ENCODE results near the gene SMIM5.

The SMIM5 gene

DNA sequence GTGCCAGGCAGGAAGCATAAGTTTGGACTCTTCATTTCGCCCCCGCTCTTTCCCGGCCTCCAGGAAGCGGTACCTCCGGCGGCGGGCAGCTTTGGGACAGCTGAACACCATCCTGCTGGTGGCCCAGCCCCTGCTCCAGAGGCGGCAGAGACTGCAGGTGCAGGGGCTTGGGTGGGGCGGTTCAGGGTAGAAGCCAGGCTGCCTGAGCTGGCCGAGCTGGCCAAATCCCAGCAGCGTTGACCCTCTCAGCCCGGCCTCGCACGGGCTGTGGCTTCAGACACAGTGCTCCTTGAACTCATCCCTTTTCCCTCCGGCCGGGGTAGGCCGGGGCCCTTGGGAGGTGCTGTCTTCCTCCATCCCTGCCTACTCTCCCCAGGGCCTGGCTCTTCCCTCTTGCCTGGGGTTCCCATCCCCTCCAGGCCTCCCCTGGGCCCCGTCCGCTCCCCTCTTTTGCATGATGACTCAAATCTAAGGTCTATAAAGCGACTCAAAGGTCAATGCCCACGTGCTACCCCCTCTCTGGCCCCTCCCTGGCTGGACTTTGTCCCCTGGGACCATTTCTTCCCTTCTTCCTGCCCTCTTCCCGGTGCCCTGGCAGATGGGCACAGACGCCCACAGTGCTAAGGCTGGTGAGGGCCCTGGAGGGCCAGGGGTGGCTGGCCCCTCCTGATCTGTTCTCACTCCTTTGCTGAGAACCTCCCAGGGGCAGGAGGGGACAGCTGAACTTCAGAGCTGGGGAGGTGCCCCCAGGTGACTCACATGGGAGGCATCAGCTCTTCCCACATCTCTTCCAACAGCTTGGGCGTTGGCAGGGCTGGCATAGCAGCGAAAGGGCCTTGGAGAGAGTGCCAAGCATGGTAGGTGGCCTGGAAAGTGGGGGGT lies 22.9 kb upstream of the SMIM5 start:
- no peaks in the 10 kb centered on the region for H3K9me3 ChIP-seq (replicated peaks; ENCODE audit: insufficient read depth, low read length)
- H3K4me3 ChIP-seq (ENCODE audit: low read length) = no peak overlapping the region
- H4K20me1 ChIP-seq (ENCODE audit: insufficient read depth, low read length) = no peaks in the 10 kb centered on the region
- TF ChIP-seq, protein P1, sequence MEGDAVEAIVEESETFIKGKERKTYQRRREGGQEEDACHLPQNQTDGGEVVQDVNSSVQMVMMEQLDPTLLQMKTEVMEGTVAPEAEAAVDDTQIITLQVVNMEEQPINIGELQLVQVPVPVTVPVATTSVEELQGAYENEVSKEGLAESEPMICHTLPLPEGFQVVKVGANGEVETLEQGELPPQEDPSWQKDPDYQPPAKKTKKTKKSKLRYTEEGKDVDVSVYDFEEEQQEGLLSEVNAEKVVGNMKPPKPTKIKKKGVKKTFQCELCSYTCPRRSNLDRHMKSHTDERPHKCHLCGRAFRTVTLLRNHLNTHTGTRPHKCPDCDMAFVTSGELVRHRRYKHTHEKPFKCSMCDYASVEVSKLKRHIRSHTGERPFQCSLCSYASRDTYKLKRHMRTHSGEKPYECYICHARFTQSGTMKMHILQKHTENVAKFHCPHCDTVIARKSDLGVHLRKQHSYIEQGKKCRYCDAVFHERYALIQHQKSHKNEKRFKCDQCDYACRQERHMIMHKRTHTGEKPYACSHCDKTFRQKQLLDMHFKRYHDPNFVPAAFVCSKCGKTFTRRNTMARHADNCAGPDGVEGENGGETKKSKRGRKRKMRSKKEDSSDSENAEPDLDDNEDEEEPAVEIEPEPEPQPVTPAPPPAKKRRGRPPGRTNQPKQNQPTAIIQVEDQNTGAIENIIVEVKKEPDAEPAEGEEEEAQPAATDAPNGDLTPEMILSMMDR (IDR thresholded peaks at IDR 0.05; ENCODE audit: low read length) = no peak
- TF ChIP-seq EZH2phosphoT487 (IDR thresholded peaks at IDR 0.05; ENCODE audit: low read length) (no peak), EZH2 (optimal IDR thresholded peaks at IDR 0.05; ENCODE audit: low read depth, low read length) (no peak)
- no peaks in the 10 kb centered on the region for H3K79me2 ChIP-seq (ENCODE audit: low read length)
- H3K9ac ChIP-seq (ENCODE audit: low read length) = no peak overlapping the region
- H3K27me3 ChIP-seq (replicated peaks; ENCODE audit: insufficient read depth, low read length) = peaks cover 60% of the 10 kb centered on the region
- H3K4me1 ChIP-seq (ENCODE audit: low read length) = no peaks in the 10 kb centered on the region
- H2AFZ ChIP-seq (ENCODE audit: low read length) = no peak overlapping the region
- no peak for DNase-seq
- H3K27ac ChIP-seq (ENCODE audit: low read length) = no peak overlapping the region
- no peaks in the 10 kb centered on the region for H3F3A ChIP-seq (ENCODE audit: insufficient read depth, low read length)
- H3K36me3 ChIP-seq (replicated peaks; ENCODE audit: insufficient read depth, low read length) = no peaks in the 10 kb centered on the region
- no peaks in the 10 kb centered on the region for H3K9me2 ChIP-seq (replicated peaks; ENCODE audit: insufficient read depth, low read length)
- H3K4me2 ChIP-seq (ENCODE audit: low read depth, low read length) = no peak overlapping the region

DNA sequence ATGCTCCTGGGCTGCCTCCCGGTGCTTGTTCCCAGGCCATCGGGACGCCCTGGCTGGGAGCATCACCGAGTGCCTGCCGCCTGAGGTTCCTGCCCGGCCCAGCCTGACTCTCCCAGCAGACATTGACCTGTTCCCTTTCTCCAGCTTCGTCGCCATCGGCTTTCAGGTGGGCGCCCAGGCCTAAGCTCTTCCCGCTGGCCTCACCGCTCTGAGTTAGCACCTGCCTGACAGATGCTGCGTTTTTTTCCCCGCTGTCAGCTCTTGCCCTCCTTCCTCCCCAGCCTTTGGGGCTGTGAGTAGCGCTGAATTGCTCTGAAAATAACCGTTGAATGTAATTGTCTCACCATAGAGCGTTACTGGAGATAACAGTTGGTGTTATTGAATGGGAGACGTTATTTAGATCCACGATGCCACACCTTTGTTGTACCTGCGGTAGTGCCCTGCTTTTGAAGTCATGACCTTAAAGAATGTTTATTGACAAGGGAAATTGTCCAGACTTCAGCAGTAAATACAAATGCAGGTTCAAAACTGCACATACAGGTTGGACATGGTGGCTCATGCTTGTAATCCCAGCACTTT lies 21.3 kb upstream of the SMIM5 start:
- Histone ChIP-seq H3K36me3 (replicated peaks; ENCODE audit: insufficient read depth, low read length) (no peaks in the 10 kb centered on the region), H3K4me2 (ENCODE audit: low read depth, low read length) (no peak overlapping the region), H3K9me3 (replicated peaks; ENCODE audit: insufficient read depth, low read length) (no peaks in the 10 kb centered on the region), H3K4me1 (ENCODE audit: low read length) (no peaks in the 10 kb centered on the region), H3K9me2 (replicated peaks; ENCODE audit: insufficient read depth, low read length) (no peaks in the 10 kb centered on the region), H3K27ac (ENCODE audit: low read length) (no peak overlapping the region), H3K4me3 (ENCODE audit: low read length) (no peak overlapping the region), H4K20me1 (ENCODE audit: insufficient read depth, low read length) (no peaks in the 10 kb centered on the region), H2AFZ (ENCODE audit: low read length) (no peak overlapping the region), H3F3A (ENCODE audit: insufficient read depth, low read length) (no peaks in the 10 kb centered on the region), H3K9ac (ENCODE audit: low read length) (no peak overlapping the region), H3K79me2 (ENCODE audit: low read length) (no peaks in the 10 kb centered on the region), H3K27me3 (replicated peaks; ENCODE audit: insufficient read depth, low read length) (peaks cover 76% of the 10 kb centered on the region)
- DNase-seq = no peak
- no peak for TF ChIP-seq EZH2 (optimal IDR thresholded peaks at IDR 0.05; ENCODE audit: low read depth, low read length)
- TF ChIP-seq, protein P1 (IDR thresholded peaks at IDR 0.05; ENCODE audit: low read length) = no peak
- TF ChIP-seq EZH2phosphoT487 (IDR thresholded peaks at IDR 0.05; ENCODE audit: low read length) = no peak

DNA sequence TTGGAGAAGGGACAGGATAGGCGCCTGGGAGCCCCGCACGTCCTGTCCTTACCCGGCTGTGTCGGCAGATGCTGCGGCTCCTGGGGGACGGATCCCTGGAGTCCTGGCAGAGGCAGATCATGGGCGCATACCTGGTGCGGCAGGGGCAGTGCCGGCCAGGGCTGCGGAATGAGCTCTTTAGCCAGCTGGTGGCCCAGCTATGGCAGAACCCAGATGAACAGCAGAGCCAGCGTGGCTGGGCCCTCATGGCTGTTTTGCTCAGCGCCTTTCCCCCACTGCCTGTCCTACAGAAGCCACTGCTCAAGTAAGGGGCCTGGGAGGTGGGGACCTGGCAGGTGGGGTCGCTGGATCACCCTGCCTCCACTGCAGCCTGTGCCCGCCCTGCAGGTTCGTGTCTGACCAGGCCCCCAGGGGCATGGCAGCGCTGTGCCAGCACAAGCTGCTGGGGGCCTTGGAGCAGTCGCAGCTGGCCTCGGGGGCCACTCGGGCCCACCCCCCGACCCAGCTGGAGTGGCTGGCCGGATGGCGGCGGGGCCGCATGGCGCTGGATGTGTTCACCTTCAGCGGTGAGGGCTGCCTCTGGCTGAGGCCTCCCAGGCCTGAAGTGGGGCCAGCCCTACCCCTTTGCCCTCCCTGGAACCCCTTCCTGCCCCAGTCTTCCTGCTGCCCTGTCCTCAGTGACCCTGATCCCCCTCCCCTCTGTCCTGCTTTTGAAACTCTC lies 20.2 kb upstream of the SMIM5 start:
- peaks cover 84% of the 10 kb centered on the region for H3K27me3 ChIP-seq (replicated peaks; ENCODE audit: insufficient read depth, low read length)
- no peak overlapping the region for H3K27ac ChIP-seq (ENCODE audit: low read length)
- no peaks in the 10 kb centered on the region for H3K79me2 ChIP-seq (ENCODE audit: low read length)
- H3K9me2 ChIP-seq (replicated peaks; ENCODE audit: insufficient read depth, low read length) = no peaks in the 10 kb centered on the region
- no peaks in the 10 kb centered on the region for H3K36me3 ChIP-seq (replicated peaks; ENCODE audit: insufficient read depth, low read length)
- H3K9ac ChIP-seq (ENCODE audit: low read length) = no peak overlapping the region
- no peak overlapping the region for H3K4me3 ChIP-seq (ENCODE audit: low read length)
- no peaks in the 10 kb centered on the region for H3F3A ChIP-seq (ENCODE audit: insufficient read depth, low read length)
- H3K4me1 ChIP-seq (ENCODE audit: low read length) = no peaks in the 10 kb centered on the region
- no peaks in the 10 kb centered on the region for H3K9me3 ChIP-seq (replicated peaks; ENCODE audit: insufficient read depth, low read length)
- no peaks in the 10 kb centered on the region for H4K20me1 ChIP-seq (ENCODE audit: insufficient read depth, low read length)
- H3K4me2 ChIP-seq (ENCODE audit: low read depth, low read length) = no peak overlapping the region
- no peak for DNase-seq
- no peak overlapping the region for H2AFZ ChIP-seq (ENCODE audit: low read length)
- TF ChIP-seq EZH2 (optimal IDR thresholded peaks at IDR 0.05; ENCODE audit: low read depth, low read length) (no peak), EZH2phosphoT487 (IDR thresholded peaks at IDR 0.05; ENCODE audit: low read length) (no peak)
- TF ChIP-seq, protein P1 (IDR thresholded peaks at IDR 0.05; ENCODE audit: low read length) = no peak

Data from MM.1S (cell line).